HG02610 (cell line): Measurements from ENCODE around the gene NUP214.
"Not testable (repeated sequence)": the region's sequence is repeated elsewhere in the genome, so short reads cannot be mapped to it uniquely, and the experiment has no call there.

Source experiments
- ATAC-seq: cut with Tn5 transposase; IDR thresholded peaks from one replicate; pipeline ENCODE4 v1.9.1; 2021; ENCODE audit warnings: mild to moderate bottlenecking, moderate library complexity; ENCODE audit not compliant: unreplicated experiment

NUP214 gene

DNA sequence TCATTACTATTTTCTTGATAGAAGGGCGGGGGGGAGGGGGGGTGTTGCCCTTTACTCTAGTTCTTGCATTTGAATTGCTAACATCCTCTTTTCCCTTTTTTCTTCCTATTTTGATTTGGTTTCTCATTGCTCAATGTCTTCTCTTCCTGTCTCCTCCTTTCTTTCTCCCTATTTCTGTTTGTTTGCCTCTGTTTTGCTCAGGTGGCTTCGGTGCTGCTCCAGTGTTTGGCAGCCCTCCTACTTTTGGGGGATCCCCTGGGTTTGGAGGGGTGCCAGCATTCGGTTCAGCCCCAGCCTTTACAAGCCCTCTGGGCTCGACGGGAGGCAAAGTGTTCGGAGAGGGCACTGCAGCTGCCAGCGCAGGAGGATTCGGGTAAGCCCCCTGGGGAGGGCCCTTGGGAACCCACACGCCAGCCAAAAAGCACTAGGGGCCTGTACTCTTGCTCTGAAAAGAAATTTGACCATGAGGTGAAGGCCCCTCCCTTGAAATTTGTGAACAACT, 102.6 kb downstream of the NUP214 start:
- no peak for ATAC-seq

GRCh38 chr9:131228988-131229387, 103.6 kb downstream of the NUP214 start:
- no peak for ATAC-seq

DNA sequence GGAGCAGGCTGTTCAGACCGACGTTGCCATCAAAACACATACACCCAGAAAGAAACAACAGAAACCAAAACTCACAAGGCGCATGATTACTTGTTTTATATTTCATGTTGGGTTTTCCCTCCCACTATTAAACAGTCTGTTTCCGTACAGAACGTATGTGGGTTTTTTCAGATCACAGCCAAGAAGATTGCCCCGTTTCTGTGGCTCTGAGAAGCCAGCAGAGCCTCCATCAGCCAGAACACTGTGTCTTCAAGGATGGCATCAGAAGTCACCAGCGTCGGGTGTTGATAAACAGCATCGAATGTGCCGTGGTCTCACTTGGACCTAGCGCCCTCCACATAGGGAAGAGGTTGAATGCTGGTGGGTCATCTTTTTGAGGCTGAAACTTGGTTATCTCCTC, 108.2 kb downstream of the NUP214 start:
- no peak for ATAC-seq

DNA sequence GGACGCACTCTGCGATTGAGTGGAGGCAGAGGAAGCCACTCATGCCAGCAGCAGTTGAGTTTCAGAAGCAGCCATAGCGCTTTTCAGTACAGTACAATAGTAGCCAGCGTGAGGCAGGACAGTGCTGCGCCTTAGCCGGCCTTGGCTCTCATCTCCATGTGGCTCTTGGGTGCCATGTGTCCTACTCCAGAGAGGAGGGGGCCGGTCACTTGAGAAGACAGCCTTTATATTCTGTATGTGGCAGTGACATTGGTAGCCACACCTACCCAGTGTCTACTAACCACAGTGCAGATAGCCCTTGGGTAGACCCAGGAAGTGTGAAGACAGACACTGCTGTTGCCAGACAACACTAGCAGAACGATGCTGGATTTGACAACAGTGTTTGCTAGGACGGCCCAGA, 108.6 kb downstream of the NUP214 start:
- no peak for ATAC-seq

GRCh38 chr9:131234799-131235479, 109.6 kb downstream of the NUP214 start:
- no peak for ATAC-seq

DNA sequence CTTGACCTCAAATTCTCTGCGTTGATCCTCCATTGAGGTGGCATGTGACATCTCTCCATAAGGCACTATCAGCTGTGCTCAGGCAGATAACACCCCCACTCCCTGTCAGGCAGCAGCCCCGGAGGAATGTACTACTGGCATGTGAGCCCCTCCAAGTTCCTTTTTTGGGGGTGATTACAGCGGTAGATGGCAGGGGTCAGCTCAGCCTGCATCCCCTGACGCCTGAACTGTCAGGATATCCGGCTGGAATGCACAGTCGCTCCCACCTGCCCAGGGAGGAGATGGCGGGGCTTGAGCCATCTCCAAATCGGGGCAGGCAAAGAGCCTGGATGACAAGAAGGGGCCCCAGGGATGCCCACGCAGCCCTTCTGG, 110.1 kb downstream of the NUP214 start:
- no peak for ATAC-seq

- ATAC-seq = no peak
These were observed 110.8 kb downstream of the NUP214 start for GRCh38 chr9:131236161-131236560.

DNA sequence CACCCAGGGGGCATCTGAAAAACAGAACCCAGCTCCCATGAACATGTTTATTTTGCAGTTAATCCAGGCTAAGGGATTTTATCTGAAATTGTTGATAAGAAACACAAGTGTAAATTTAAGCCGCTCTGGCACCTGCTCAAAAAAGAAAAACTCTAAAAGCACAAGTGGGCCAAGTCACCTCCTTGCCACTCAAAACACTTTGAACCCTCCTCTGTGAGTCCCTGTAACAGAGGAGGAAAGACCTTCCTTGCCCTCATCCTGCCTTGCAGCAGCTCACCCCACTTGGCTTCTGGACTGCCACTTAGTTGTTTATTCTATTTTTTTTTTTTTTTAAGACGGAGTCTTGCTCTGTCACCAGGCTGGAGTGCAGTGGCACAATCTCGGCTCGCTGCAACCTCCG, 111.4 kb downstream of the NUP214 start:
- ATAC-seq = no peak

- no peak for ATAC-seq
These were observed 111.9 kb downstream of the NUP214 start for GRCh38 chr9:131237291-131237690.

GRCh38 chr9:131237931-131238401, 112.6 kb downstream of the NUP214 start:
- ATAC-seq = peak; percentile 86

DNA sequence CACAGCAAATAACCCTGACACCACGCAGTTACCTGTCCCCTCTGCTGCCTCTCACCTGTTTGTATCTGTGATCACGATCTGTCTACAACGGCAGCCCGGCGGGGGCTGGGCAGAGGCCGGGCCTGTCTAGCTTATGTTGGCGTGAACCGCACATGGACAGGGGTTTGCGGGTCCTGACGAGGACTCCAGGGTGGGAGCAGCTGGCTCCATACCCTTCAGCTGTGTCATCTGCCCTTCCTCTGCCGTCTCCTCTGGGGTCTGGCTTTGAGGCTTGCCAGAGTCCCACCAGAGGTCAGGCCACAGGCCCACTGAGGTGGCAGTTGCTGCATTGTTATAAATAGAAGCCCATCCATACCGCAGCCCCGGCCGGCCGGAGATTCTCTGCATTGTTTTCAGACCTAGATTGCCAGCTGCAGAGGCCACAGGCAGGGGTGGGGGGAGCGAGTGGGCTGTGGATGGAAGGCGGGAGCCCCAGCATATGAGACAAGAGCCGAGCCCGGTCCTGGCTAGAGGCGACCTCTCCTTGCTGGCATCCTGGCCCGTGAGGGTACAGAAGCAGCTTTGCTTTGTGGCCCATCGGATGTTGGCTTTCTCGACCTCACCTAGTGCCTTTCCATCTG, 113.1 kb downstream of the NUP214 start:
- ATAC-seq = peak; percentile 23

- no peak for ATAC-seq
These were observed 114.0 kb downstream of the NUP214 start for GRCh38 chr9:131239161-131239975.

DNA sequence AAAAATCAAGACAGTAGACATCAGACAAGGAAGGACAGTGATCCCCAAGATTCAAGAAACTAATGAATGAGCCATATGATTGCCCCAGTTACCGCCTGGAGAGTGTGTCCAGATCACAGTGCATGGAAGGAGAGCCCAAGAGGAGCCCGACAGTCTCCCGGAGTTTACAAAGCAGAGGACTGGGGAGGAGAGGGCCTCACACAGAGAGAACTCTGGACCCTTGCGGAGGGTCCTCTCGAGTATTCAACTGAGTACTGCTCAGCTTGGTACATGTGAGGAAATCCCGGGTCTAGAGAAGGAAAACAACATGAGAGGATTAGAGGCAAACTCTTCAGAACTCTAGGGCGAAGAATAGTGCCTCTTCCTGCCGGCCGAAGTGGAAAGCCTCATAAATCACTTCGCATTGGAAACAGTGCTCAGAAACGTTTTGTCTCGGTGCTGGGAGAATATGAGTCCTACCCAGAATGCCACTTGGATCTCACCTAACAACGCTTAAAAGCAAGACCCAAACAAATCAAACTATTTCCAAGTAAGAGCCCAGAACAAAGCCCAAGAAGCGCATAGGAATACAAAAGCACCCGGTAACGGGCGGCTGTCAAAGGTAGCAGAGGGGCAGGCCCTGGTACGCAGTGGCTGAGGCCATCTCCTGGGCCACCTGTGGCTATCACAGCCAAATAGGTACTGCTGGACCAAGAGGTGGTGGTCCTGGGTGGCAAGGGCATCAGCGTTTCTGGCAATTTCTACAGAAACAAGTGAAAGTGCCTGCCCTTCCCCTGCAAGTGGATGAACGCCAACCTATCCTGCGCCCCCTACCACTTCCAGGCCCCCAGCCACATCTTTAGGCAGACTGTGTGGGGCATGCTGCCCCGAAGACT, 114.9 kb downstream of the NUP214 start:
- ATAC-seq = no peak

- not testable (repeated sequence) for ATAC-seq
These were observed 118.9 kb downstream of the NUP214 start for GRCh38 chr9:131244331-131244730.

DNA sequence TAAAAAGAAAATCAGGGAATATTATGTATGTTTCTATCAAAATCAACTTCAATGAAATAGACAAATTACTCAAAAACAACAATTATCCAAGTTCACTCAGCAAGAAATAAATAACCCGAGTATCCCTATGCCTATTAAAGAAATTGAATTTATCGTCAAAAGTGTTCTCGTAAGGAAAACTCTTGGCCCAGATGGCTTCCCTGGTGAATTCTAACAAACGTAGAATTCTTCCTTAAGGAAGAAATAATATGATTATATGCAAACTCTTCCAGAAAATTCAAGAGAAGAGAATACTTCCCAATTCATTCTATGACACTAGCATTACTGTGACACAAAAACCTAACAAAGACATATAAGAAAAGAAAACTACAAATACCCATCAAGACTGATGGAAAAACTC, 121.2 kb downstream of the NUP214 start:
- ATAC-seq = no peak

- no peak for ATAC-seq
These were observed 126.7 kb downstream of the NUP214 start for GRCh38 chr9:131252120-131252519.

DNA sequence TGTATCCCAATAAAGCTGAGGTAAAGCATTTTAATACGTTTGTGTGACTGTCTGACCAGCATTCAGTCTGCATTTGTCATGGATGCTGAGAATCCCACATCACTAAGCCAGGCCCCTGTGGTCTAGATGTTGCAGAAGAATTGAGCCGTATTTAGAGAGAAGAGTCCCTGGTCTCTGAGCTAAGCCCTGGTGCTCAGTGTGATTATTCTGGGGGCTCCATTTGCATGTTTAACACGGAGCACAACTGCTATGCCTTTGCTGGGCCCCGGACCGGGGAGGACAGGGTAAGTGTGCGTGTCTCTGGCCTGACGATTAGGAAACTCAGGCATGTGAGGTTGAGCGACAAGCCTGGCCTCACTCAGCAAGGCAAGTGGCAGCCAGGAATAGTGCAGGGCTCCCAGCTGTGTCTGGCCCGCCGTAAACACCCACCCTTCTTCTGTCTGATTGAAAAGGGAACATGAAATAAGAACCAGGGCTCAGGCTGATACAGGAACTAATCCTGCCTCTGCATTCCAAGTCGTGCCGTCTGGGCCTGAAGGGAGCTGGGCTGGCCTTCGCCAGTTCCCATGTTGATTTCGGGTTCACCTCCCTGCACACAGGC, 128.6 kb downstream of the NUP214 start:
- no peak for ATAC-seq

DNA sequence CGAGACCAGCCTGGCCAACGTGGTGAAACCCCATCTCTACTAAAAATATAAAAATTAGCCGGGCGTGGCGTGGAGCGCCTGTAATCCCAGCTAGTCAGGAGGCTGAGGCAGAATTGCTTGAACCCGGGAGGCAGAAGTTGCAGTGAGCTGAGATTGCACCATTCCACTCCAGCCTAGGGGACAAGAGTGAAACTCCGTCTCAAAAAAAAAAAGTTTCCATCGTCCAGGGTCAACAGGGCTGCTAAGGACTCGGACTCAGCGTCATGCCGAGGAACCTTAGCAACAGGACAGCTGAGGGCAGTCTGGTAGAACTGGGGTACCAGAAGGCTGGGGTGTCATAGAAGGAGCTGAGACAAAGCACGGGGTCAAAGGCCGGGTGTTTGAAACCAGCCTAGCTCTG, 129.2 kb downstream of the NUP214 start:
- no peak for ATAC-seq

- ATAC-seq = no peak
These were observed 130.4 kb downstream of the NUP214 start for GRCh38 chr9:131255676-131256197.
